ENCODE results near the gene ZNF362. TPM values are rescaled to one million over a fixed set of nuclear protein-coding genes. Genes with fewer than 3 reads are reported as not detected.

The ZNF362 gene
- total RNA-seq, 3 donors from 2014 or later (not counting 1 experiment from before 2014, with no cell fraction given): 34.7 to 39.1 (median 38.3) TPM

DNA sequence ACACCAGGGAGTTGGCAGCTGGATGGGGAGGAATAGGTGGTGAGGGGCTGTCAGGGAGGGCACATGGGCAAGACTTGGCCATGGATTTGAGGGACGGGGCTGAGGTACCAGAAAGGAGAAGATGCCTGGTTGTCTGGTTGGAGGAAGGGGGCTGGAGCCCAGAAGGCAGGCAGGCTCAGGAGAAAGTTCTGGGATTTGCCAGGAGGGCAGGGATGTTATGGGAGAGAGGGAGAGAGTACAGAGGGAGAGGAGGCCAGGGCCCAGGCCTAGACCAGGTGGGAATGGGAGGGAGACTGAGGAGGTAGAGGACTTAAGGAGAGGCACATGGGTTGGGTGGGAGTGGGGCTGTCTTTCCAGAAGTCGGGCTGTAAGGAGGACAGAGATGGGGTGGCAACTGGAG is 60.3 kb downstream of the ZNF362 start:
- Histone ChIP-seq H3K4me3 (ENCODE audit: low read length) (no peak overlapping the region), H3K4me1 (ENCODE audit: control insufficient read depth, insufficient read depth, low read length) (no peaks in the 10 kb centered on the region), H3K36me3 (ENCODE audit: control insufficient read depth, insufficient read depth, low read length) (no peaks in the 10 kb centered on the region), H3K9me3 (ENCODE audit: control insufficient read depth, insufficient read depth, low read length) (no peaks in the 10 kb centered on the region), H3K27me3 (ENCODE audit: control insufficient read depth, insufficient read depth, low read length) (no peaks in the 10 kb centered on the region), H3K27ac (ENCODE audit: low read length) (no peak overlapping the region)
- no peaks in the 10 kb centered on the region for H3K36me3 Mint-ChIP-seq
- no peak for DNase-seq
- no peaks in the 10 kb centered on the region for H3K9me3 Mint-ChIP-seq
- H3K27ac Mint-ChIP-seq: peak overlapping the region in 1 of 2 donors; percentile 44
- peaks cover 0 to 10% of the 10 kb centered on the region in 2 donors for H3K27me3 Mint-ChIP-seq (ENCODE audit: low read depth in 2 of 2)
- TF ChIP-seq CTCF (IDR thresholded peaks at IDR 0.05): no peak
- no peaks in the 10 kb centered on the region for H3K4me1 Mint-ChIP-seq
- 87% methylated on average over 2 of the region's 2 CpGs for WGBS (ENCODE audit: insufficient coverage)
- no peak for ATAC-seq
- H3K4me3 Mint-ChIP-seq: no peak overlapping the region
- intact Hi-C loops (cut with micrococcal nuclease): no loop called here

GRCh38 chr1:33317354-33317753 is 61.1 kb downstream of the ZNF362 start:
- no peak overlapping the region for H3K27ac Mint-ChIP-seq
- peaks cover 0 to 10% of the 10 kb centered on the region in 2 donors for H3K27me3 Mint-ChIP-seq (ENCODE audit: low read depth in 2 of 2)
- WGBS (ENCODE audit: insufficient coverage): 17% methylated on average over 1 of the region's 1 CpG
- Histone ChIP-seq H3K9me3 (ENCODE audit: control insufficient read depth, insufficient read depth, low read length) (no peaks in the 10 kb centered on the region), H3K4me3 (ENCODE audit: low read length) (no peak overlapping the region), H3K36me3 (ENCODE audit: control insufficient read depth, insufficient read depth, low read length) (no peaks in the 10 kb centered on the region), H3K27ac (ENCODE audit: low read length) (no peak overlapping the region), H3K4me1 (ENCODE audit: control insufficient read depth, insufficient read depth, low read length) (no peaks in the 10 kb centered on the region), H3K27me3 (ENCODE audit: control insufficient read depth, insufficient read depth, low read length) (no peaks in the 10 kb centered on the region)
- DNase-seq: no peak
- no peaks in the 10 kb centered on the region for H3K9me3 Mint-ChIP-seq
- ATAC-seq: no peak
- H3K36me3 Mint-ChIP-seq: no peaks in the 10 kb centered on the region
- intact Hi-C loops (cut with micrococcal nuclease): no loop called here
- no peak overlapping the region for H3K4me3 Mint-ChIP-seq
- H3K4me1 Mint-ChIP-seq: no peaks in the 10 kb centered on the region
- TF ChIP-seq CTCF (IDR thresholded peaks at IDR 0.05): no peak

DNA sequence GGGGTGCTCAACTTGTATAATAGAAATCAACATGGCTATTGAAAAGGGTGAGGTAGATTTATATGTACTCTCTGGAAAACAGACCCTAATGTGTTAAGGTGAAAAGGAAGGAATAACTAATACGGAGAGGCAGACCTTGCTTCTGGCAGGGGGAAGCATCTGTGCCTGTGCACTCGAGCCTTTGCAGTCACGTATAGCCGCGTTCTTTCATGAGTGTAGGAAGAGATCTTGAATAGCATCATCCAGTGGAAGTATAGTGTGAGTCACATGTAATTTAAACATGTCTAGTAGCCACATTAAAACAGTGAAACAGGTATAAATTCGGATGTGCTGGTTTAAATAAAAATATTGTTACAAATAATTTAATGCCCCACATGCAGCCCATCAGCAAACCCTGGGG is 61.7 kb downstream of the ZNF362 start:
- intact Hi-C loops (cut with micrococcal nuclease): no loop called here
- no peaks in the 10 kb centered on the region for H3K4me1 ChIP-seq (ENCODE audit: control insufficient read depth, insufficient read depth, low read length)
- 62% methylated on average over 5 of the region's 6 CpGs for WGBS (ENCODE audit: insufficient coverage)

More for the DNA sequence above, 61.7 kb downstream of the ZNF362 start:
- no peaks in the 10 kb centered on the region for H3K4me1 Mint-ChIP-seq
- TF ChIP-seq CTCF (IDR thresholded peaks at IDR 0.05): no peak
- H3K36me3 Mint-ChIP-seq: no peaks in the 10 kb centered on the region
- H3K27me3 ChIP-seq (ENCODE audit: control insufficient read depth, insufficient read depth, low read length): no peaks in the 10 kb centered on the region
- no peaks in the 10 kb centered on the region for H3K9me3 ChIP-seq (ENCODE audit: control insufficient read depth, insufficient read depth, low read length)
- no peak overlapping the region for H3K27ac ChIP-seq (ENCODE audit: low read length)
- no peak overlapping the region for H3K4me3 Mint-ChIP-seq
- H3K36me3 ChIP-seq (ENCODE audit: control insufficient read depth, insufficient read depth, low read length): no peaks in the 10 kb centered on the region
- no peak overlapping the region for H3K4me3 ChIP-seq (ENCODE audit: low read length)
- ATAC-seq: no peak
- H3K9me3 Mint-ChIP-seq: no peaks in the 10 kb centered on the region
- H3K27me3 Mint-ChIP-seq (ENCODE audit: low read depth in 2 of 2): peaks cover 0 to 10% of the 10 kb centered on the region in 2 donors
- H3K27ac Mint-ChIP-seq: no peak overlapping the region
- no peak for DNase-seq
